ENCODE measurements around the gene EIF5AL1. TPM values are rescaled to one million over a fixed set of nuclear protein-coding genes. Genes with fewer than 3 reads are reported as not detected.

The EIF5AL1 gene
- total and polyA plus RNA-seq, 2 of the 4 experiments (the other 2 are of a cell fraction), result 1.1 to 1.4 TPM

DNA sequence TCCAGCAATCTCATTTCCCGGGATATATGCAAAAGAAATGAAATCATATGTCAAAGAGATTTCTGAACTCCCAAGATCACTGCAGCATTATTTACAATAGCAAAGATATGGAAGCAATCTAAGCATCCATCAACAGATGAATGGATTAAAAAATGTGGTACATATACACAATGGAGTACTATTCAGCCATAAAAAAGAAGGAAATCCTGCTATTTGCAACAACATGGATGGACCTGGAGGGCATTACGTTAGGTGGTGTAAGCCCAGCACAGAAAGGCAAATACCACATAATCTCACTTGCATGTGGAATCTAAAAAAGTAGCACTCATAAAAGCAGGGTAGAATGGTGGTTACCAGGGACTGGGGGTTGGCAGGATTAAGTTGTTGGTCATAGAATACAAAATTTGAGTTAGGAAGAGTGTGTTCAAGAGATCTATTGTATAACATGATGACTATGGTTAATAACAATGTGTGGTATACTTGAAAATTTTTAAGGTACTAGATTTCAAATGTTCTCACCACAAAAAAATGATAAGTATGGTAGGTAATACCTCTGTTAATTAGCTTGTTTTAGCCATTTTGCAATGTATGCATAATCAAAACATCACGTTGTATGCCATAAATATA lies 32.9 kb upstream of the EIF5AL1 start:
- Histone ChIP-seq H3K23ac (ENCODE audit: low read depth, low read length) (no peak overlapping the region), H4K91ac (ENCODE audit: insufficient read depth, low read depth, low read length) (no peak overlapping the region), H2AFZ (replicated peaks; ENCODE audit: low read length, poor library complexity) (no peak overlapping the region), H4K8ac (ENCODE audit: low read depth in 2 of 2, low read length in 2 of 2) (no peak overlapping the region), H4K5ac (ENCODE audit: low read depth, low read length) (no peak overlapping the region), H2BK120ac (ENCODE audit: low read depth, low read length) (no peak overlapping the region), H2AK5ac (ENCODE audit: low read depth, low read length) (no peak overlapping the region), H3K27ac (ENCODE audit: insufficient read depth, low read length) (no peak overlapping the region), H3K4me2 (ENCODE audit: low read depth, low read length) (no peak overlapping the region), H3K14ac (replicated peaks; ENCODE audit: low read depth, low read length) (no peak overlapping the region), H3K18ac (ENCODE audit: low read depth, low read length) (no peak overlapping the region), H3K4me1 (ENCODE audit: control insufficient read depth, insufficient read depth, low read length) (peaks cover 6% of the 10 kb centered on the region; the same call in 1 of the 2 replicates), H2AK9ac (replicated peaks; ENCODE audit: low read depth, low read length, poor library complexity) (no peak overlapping the region), H3K9me3 (ENCODE audit: control insufficient read depth, insufficient read depth, low read length) (no peaks in the 10 kb centered on the region), H2BK20ac (ENCODE audit: low read depth, low read length) (no peak overlapping the region), H3K36me3 (ENCODE audit: control insufficient read depth, insufficient read depth, low read length) (no peaks in the 10 kb centered on the region), H3K9ac (ENCODE audit: low read depth, low read length) (no peak overlapping the region), H3K79me1 (ENCODE audit: low read depth in 1 of 2, low read length in 2 of 2) (no peaks in the 10 kb centered on the region), H3K4me3 (ENCODE audit: insufficient read depth, low read depth, low read length) (no peak overlapping the region), H2BK5ac (ENCODE audit: low read depth, low read length, poor library complexity, severe bottlenecking) (no peak overlapping the region), H3K56ac (ENCODE audit: extremely low read depth, insufficient read depth, low read length) (no peak overlapping the region), H4K20me1 (ENCODE audit: insufficient read depth, low read length) (no peaks in the 10 kb centered on the region), H3K27me3 (ENCODE audit: control insufficient read depth, insufficient read depth, low read length) (peaks cover 1% of the 10 kb centered on the region; the same call in 1 of the 2 replicates), H3K4ac (ENCODE audit: low read depth, low read length) (no peak overlapping the region), H3K9me1 (ENCODE audit: insufficient read depth, low read length) (no peaks in the 10 kb centered on the region), H2BK15ac (ENCODE audit: low read depth, low read length) (no peak overlapping the region)
- dilution Hi-C loops (cut with HindIII; ENCODE audit: low sequenced_read_pairs, unreplicated experiment), result no loop called here
- ChIA-PET POLR2A (ENCODE audit: unreplicated experiment) (no interaction called here), CTCF (no interaction called here)
- in situ Hi-C loops (cut with MboI; ENCODE audit: low sequenced_read_pairs), result loop anchor here (25.0 kb wide), 1 partner anchor 92 kb away; no protein-coding TSS in a partner anchor
- TF ChIP-seq MAFK (IDR thresholded peaks at IDR 0.05; ENCODE audit: low read depth, low read length) (peak; percentile 14; the same call in 1 of the 2 replicates), FOS (IDR thresholded peaks at IDR 0.05; ENCODE audit: low read depth, low read length) (no peak)
- no peak for ATAC-seq (ENCODE audit: low read depth)
- BruUV-seq (replicated peaks), result no TSS peak
- no peak for DNase-seq
- intact Hi-C loops (cut with micrococcal nuclease), result no loop called here
- no CpG with 5 or more reads among the region's 3 CpGs for WGBS, 2 experiments (ENCODE audit: extremely low coverage in 2 of 2, insufficient read length in 1 of 2)

Data from IMR-90 (cell line).